GM18511 (cell line): Measurements from ENCODE around the gene CELSR1.

Experiments used
- ATAC-seq: cut with Tn5 transposase; IDR thresholded peaks from one replicate; pipeline ENCODE4 v1.9.1; 2021; ENCODE audit warnings: mild to moderate bottlenecking, moderate library complexity; ENCODE audit not compliant: unreplicated experiment

The CELSR1 gene

DNA sequence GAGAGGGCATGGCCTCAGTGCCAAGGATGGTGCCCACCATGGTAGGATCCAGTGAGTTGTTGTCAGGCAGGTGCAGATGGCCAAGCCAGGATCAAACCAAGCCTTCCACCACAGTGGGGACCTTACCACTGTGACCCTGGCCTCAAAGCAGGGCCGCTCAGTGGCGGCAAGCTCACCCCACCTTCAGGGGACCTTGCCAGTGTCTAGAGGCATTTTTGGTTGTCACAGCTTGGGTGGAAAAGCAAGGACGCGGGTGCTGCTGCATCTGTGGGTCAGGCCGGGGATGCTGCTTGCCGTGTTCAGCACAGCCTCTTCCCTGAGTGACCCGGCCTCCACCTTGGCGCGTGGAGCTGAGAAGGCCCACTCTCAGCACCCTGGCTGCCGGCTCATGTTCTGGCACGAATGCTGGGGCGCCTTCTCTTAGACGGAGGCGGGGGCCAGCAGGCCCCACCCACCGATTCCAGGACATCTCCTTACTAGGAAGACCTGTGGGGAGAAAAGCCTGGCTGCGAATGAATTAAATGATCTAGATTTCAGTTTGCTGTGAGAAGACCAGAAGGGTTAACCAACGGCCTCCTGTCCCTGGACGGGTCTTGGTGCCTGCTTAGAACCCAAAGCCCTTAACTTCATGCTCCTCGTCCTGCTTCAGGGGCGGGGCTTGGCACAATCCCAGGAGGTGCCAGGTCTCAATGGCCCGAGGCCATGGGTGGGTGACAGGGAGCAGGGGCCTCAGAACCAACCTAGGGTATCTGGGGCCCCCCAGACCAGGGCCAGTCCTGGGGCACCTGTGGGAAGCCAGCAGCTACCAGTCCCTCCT lies 183.0 kb downstream of the CELSR1 start:
- no peak for ATAC-seq

DNA sequence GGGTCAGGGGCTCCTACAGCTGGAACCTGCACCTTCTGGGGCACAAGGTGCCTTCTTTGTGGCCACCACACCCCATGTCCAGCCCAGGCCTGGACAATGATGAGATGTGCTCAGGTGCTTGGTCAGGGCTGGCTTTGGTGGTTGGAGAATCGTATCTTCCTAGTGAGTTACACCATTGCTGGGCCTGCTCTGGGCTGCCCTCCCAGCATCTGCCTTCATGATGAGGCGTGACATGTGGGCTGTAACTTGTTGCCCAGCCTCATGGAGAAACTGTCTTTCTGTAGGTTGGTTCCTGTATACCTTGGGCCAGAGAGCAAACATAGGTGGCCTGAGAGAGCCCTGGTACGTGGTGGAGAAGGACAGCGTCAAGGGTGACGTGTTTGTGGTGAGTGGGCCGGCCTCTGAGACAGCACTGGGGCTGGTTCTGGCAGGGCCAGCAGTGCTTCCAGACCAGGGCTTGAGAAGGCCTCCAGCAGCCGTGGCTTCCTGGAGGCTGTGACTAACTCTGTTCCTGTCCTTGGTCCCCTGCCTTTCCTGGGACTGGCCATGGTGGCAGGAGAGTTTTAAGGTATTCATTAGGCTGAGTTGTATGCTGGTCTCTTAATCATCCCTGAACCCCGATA lies 183.8 kb downstream of the CELSR1 start:
- ATAC-seq: no peak

DNA sequence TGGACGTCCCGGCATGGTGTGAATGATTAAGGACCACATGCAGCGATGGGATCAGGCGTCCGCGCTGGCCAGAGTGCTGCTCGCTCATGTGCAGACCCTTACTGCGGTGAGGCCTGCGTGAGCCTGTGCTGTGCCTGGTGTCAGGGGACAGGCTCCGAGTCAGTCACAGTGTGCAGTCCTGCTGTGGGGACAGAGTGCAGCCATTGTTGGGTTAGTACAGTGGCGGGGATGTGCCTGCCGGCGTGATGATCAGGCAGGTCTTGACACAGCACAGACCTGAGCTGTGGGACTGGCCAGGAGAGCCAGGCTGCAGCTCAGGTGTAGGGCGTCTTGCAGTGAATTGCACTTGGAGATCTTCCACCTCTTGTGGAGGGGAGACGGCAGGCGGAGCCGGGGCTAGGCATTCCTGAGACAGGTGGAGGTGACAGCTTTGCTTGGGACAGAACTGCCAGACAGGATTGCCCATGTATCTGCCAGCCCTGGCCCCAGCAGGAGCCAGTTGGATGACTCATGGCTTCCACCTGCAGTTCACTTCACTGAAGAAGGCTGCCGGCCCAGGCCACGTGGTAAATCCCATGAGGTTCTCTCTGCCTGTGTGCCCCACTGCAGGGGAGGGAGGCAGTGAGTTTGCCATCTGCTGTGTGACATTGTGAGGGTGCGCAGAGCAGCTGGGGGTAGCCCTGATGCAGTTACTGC lies 184.6 kb downstream of the CELSR1 start:
- ATAC-seq: no peak

DNA sequence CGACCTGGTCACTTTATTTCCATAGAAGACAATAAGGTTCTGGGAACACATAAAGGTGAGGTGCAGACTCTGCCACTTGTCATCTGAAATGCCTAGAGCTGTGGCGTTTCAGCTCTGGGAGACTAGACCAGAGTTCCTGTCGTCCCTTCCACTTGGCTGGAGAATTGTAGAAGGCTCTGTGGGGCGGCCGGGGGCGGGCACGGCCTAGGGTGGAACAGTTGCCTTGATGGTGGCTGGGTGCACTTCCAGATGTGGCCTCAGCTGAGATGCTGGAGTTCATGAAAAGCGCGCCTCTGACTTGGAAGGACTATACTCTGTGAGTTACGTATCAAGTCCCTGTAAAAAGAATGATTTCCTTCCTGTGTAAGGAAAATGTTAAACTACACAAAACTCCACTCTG lies 185.1 kb downstream of the CELSR1 start:
- no peak for ATAC-seq

DNA sequence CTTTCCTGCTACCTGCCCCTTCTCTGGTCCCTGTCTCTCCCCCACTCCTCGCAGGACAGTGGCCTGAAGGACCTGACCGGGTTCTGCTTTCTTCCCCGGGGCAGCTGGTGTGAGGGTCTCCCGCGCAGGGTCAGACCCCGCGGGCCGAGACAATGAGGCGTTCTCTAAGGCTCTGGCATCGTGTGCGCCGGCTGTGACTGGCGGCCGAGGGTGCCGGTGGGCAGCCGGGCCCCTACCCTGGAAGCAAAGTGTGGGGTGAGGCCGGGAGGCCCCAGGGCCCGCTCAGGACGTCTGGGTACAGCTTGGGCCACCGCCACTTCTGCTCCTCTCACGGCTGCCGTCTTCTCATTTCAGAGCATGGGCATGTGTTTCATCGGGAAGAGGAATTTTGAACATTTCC lies 185.7 kb downstream of the CELSR1 start:
- no peak for ATAC-seq

DNA sequence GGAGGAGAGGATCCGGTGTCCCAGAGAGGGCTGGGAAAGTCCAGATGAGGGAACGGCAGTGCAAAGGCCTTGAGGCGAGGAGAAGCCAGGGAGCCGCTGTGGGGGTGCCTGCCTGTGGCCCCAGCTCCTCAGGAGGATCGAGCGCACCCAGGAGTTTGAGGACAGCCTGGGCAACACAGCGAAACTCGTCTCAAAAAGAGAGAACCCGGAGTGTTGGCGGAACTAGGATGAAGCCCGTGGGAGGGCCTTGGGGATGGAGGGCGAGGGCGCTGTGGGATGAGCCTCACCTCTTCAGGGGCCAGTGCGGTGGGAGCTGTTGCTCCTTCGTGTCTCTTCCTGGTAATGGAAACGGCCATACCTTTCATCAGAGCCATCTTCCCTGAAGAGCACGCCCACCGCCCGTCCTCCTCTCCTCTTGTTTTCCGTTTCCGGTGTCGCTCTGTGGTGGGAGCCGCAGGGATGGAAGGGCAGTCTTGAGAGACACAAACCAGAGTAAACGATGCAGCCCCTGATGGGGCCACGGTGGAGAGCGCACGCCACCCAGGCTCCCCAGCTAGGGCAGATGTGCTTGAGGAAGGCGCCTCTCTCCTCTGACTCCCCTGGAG lies 186.2 kb downstream of the CELSR1 start:
- no peak for ATAC-seq

DNA sequence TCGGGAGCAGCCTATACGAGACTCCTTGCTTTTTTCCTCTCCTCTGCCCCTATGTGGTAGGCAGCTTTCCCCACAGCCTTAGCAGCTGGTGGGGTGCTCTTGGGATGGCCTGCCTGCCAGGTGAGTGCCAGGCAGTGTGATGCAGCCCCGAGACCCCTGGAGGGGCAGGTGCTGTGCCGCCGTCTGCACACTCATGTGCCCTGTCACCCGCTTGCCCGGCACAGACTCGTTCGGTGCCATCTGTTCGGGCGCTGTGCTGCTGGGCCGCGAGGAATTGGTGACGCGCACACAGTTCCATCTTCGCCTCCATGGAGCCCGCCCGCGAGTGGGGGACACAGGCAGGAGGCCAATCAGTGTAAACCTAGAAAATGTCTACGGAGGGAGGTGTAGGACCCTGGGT lies 186.8 kb downstream of the CELSR1 start:
- ATAC-seq: no peak

DNA sequence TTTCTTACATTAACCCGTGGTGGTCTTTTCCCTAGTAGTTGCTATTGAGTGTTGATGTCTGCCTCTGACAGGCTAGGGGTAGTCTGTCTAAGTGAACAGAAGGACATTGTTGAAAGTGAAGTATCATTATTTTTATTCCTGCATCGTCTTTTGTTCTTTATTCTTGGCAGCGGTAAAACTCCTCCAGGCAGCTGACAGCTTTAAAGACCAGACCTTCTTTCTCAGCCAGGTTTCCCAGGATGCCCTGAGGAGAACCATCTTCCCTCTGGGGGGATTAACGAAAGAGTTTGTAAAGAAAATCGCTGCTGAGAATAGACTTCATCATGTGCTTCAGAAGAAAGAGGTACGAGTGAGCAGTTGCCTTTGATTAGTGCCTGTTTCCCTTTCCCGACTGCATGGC lies 187.3 kb downstream of the CELSR1 start:
- no peak for ATAC-seq

DNA sequence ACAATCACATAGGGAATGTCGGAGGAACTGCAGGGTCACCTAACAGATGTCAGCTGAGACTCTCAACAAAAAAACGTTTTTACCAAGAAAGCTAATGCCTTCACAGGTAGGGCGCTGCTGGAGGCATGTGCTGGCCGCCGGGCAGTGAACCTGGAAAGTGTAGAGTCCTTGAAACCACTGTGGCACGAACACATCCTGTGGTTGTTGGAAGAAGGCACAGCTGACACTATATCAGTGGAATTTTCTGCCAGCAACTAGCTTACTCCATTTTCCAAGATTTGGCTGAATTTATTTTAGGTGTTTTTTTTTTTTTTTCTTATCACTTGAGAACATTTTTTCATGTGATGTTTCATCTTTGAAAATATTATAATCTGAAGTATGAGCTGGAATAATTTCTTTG lies 187.7 kb downstream of the CELSR1 start:
- ATAC-seq: no peak

DNA sequence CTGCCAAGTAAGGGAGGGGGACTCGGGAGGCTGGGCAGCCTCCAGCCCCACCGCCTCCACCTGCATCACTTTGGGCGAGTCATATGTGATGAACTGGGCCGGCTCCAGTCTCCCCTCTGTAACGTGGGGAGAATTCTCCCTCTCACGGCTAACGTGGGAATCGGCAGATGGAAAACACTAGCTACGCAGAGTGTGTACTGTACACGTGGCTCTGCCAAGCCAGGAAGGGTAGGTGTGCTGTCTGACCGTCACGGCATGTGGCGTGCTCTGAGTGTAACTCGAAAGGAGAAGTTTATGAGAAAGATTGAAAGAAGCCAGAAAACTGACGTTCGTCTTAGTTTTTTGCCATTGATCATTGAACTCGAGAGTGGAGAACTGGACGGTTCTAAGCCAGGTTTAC lies 188.2 kb downstream of the CELSR1 start:
- ATAC-seq: no peak

DNA sequence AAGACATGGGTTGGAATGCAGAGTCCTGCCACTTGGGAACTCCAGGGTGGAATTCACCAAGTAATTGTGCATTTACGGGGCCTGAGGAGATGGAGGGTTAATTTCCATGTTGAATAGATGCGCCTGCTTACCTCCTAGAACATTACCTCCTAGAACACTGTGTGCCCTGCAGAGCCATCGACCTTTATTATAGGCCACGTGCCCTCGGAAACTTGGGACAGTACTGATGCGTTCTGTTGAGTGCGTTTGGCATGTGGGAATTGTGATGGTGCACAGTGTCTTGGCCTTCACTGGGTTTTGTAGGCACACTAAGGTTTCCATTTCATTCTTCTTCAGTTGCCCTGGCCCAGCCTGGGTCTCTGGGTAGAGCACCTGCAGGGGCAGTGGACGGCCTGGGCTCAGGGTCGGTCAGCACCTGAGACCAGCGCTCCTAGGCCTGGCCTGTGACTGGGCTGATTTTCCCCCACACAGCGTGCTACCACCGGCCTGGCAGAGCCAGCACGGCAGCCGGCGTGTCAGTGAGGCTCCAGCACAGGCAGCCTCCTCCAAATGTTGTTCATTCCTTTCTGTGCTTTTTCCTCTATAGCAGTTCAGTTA lies 189.2 kb downstream of the CELSR1 start:
- no peak for ATAC-seq

DNA sequence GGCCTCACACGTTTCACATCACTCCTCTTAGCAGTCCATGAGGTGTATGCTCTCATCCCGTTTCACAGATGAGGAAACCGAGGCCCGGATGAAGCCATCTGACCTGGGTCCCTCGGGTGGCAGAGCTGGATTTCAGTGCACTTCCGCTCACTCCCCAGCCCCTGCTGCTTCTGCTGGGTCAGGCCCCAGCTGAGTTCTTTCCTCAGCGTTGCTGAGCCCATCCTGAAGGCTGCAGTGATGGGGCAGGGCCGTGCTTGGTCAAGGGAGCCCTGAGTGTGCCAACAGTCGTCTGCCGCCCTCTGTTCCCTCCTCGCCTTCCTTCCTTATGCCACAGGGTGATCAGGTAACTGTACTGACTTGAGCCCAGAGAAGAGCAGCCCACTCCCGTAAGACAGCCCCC lies 189.8 kb downstream of the CELSR1 start:
- ATAC-seq: no peak

DNA sequence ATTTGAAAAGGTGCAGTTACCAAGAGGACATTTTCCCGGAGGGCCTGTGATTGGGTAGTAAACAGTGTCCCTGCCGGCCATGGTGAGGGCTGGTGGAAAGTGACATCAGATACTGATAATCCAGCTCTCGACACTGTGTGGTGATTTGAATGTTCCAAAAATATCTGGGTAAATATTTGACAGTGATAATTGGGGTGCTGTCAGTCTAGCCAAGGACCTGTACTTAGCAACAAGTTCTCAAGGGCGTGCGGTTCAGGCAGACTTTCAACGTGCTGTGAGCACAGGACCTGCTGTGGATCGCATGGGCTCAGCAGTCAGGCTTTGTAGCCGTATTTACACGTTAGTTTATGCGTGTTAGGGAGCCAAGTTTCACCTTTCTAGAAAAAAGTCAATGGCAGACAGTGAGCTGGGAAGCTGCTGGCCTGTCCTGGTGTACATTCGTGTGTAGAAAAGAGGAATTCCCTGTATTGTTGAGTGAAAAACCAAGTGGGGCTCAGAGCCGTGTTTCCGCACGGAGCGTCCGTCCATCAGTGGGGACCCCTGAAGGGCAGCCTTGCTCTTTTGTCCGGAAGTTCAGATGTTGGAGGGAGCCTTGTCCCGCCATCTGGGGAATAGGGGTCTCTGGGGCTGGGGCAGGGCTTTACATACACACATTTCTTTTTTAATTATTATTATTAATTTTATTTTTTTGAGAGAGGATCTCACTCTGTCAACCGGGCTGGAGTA lies 190.6 kb downstream of the CELSR1 start:
- no peak for ATAC-seq

DNA sequence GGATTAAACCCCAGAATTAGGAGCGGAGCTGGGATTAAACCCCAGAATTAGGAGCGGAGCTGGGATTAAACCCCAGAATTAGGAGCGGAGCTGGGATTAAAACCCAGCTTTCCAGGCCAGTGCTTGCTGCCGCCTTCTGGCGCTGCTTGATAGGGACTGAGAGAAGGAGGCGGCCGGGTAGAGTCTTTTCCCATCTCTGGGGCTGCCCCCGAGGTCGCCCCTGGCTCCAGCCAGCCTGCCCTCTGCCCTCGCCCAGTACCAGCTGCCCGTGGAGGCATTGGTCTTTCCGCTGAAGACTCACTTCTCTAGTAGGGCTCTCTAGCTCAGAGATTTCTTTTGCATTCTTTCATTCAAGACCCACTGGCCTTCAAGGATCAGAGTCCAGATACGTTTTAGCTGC lies 196.7 kb downstream of the CELSR1 start:
- ATAC-seq: no peak

DNA sequence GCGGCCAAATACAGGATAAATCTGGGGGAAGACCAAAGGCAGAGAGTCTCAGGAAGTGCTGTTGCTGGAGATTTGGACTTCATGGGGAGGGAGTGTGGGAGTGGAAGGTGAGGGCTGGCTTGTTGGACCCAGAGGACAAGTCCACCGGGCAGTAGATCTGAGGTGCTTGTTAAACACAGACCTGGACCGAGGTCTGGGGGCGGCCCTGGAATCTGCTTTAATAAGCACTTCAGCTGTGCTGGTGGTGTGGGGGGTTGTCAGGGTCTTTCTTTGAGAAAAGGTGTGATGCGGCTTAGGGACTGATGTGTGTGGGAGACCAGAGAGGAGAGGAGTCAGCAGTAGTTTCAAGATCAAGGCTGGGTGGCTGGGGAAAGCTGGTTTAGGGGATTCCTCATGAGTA lies 197.5 kb downstream of the CELSR1 start:
- no peak for ATAC-seq

DNA sequence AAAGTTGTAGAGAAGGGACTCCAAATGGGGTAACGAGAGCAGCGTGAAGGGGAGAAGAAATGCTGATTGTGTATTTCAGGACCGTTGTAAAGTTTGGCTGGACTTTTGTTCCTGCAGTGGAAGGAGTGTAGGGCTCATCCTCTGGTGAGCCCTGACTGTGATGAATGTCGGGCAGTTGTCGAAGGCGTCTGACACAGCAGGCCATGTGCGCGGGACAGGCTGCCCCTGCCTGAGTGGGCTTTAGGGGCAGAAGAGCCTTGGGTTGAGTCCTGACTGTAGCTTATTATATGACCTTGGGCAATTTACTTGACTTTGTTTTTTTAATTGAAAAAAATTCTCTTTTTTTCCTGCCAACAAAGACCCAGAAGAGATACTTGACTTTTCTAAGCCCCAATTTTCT lies 198.8 kb downstream of the CELSR1 start:
- ATAC-seq: no peak

DNA sequence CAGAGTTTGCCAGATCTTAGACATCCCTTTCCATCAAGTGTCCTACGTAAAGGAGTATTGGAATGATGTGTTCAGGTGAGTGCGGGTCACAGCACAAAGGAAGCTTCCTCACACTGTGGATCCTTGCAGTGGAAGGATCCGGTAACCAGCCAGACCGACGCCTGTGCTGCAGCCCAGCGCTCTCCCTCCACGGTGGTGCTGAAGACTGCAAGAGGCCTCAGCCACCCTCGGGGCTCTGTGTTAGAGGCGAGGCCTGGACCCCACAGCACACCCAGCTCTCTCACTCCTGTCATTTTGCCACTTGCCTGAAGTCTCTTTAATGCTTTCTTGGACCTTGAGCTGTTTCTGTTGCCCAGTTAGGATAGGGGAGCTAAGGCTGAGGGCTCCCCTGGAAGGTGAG lies 199.6 kb downstream of the CELSR1 start:
- no peak for ATAC-seq

DNA sequence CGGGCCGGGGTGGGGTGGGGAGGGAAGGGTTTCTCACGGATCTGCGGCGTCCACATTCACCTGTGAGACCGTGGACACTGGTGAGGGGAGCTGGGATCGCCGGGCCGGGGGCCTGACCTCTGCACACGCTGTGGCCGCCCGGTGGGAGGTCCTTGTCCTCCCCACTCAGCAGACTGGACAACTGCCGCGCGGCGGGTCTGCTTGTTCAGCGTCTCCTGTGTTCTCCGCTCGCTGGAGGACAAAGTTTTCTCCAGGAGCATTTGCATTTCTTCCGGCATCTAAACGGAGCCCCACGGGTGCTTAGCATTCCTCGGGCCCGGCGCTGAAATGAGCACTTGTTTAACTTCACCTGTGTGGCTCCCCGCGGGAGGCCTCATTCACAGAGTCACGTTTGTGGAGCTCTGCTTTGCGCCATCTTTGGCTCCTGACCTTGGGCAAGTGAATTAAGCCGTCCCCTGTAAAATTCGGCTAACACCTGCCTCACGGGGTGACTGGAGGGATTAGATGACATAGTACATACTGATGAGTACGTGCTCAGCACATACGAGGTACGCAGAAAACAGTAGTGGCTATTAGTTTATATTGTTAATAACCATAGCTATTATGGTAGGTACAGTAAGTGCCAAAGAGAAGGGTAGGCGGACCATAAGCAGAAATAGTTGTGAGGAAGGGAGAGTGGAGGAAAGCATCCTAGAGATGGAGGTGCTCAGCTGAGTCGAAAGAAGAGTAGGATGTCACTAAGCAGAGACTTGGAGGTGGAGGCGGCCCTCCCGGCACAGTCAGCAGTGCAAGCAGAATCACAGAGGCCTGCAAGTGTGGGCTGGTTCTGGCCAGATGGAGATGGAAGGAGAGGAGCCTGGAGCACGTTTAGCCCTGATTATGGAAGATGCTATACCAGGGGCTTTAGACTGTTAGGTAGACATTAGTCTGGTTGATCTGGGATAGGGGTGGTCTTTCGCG lies 201.0 kb downstream of the CELSR1 start:
- peak; percentile 17 for ATAC-seq
